Measurements from ENCODE around the gene CACNA2D1. TPM values are rescaled to one million over a fixed set of nuclear protein-coding genes. Genes with fewer than 3 reads are reported as not detected.
A peak's percentile ranks its signal among the peaks of the same experiment; 100 is the strongest.

The CACNA2D1 gene
- total RNA-seq, 1 experiment from 2014 or later, result 36.2 TPM

- H2BK20ac ChIP-seq (ENCODE audit: low read depth, low read length, poor library complexity, severe bottlenecking), result no peak overlapping the region
Observed at GRCh38 chr7:82395147-82395546, 48.4 kb downstream of the CACNA2D1 start.

More at GRCh38 chr7:82395147-82395546, 48.4 kb downstream of the CACNA2D1 start:
- Histone ChIP-seq H3K23me2 (ENCODE audit: insufficient read length, low read depth, low read length, poor library complexity, severe bottlenecking) (no peaks in the 10 kb centered on the region), H2BK5ac (ENCODE audit: insufficient read length, low read length) (no peak overlapping the region), H3K4ac (ENCODE audit: low read depth, low read length) (no peak overlapping the region), H3K79me1 (ENCODE audit: insufficient read depth, low read depth, low read length, poor library complexity, severe bottlenecking) (no peaks in the 10 kb centered on the region), H3K56ac (ENCODE audit: insufficient read length, low read depth, low read length) (no peak overlapping the region), H3K4me1 (ENCODE audit: insufficient read depth, low read length) (no peaks in the 10 kb centered on the region), H3K18ac (ENCODE audit: insufficient read length, low read depth, low read length) (no peak overlapping the region), H2BK120ac (ENCODE audit: low read depth, low read length, poor library complexity, severe bottlenecking) (no peak overlapping the region), H3K14ac (ENCODE audit: insufficient read depth, low read length) (no peak overlapping the region), H4K20me1 (ENCODE audit: control insufficient read depth, insufficient read depth, insufficient read length) (no peaks in the 10 kb centered on the region), H2BK15ac (ENCODE audit: low read depth, low read length) (no peak overlapping the region), H4K5ac (ENCODE audit: insufficient read length, low read depth, low read length) (no peak overlapping the region), H3T11ph (ENCODE audit: low read length) (no peak overlapping the region), H3K9ac (ENCODE audit: extremely low read depth, insufficient read length, low read length) (no peak overlapping the region), H3K4me2 (ENCODE audit: insufficient read depth, insufficient read length, low read length) (no peak overlapping the region), H3K27ac (ENCODE audit: insufficient read length, low read depth, low read length) (no peak overlapping the region), H2AK5ac (ENCODE audit: insufficient read length, low read length) (no peak overlapping the region), H3K27me3 (ENCODE audit: insufficient read depth, low read length) (no peaks in the 10 kb centered on the region), H2AFZ (ENCODE audit: low read length) (no peak overlapping the region), H3K9me3 (ENCODE audit: control insufficient read depth, low read depth, low read length) (no peaks in the 10 kb centered on the region), H4K8ac (replicated peaks; ENCODE audit: insufficient read length, low read depth, low read length) (no peak overlapping the region), H4K91ac (ENCODE audit: insufficient read length, low read depth, low read length) (no peak overlapping the region), H3K79me2 (ENCODE audit: insufficient read depth, low read length) (no peaks in the 10 kb centered on the region), H2BK12ac (ENCODE audit: insufficient read length, low read depth, low read length) (no peak overlapping the region), H3K23ac (ENCODE audit: insufficient read length, low read depth, low read length) (no peak overlapping the region)
- Mint-ChIP-seq H3K9me3 (peaks cover 2 to 5% of the 10 kb centered on the region in 2 experiments; a peak in 3 of 5 replicates), H3K27ac (peak overlapping the region in 1 of 3 experiments; percentile 77; a peak in 1 of 7 replicates), H3K4me1 (peaks cover 13 to 25% of the 10 kb centered on the region in 2 experiments), H3K4me3 (no peak overlapping the region), H3K27me3 (ENCODE audit: low read depth) (no peaks in the 10 kb centered on the region), H3K36me3 (ENCODE audit: insufficient read depth in 1 of 3, low read depth in 3 of 3) (peaks cover 7 to 23% (median 22%) of the 10 kb centered on the region in 3 experiments; a peak in 5 of 7 replicates)
- TF ChIP-seq CTCF (conservative IDR thresholded peaks at IDR 0.05), result no peak
- DNase-seq, result no peak
- no CpG with 5 or more reads among the region's 4 CpGs for WGBS (ENCODE audit: extremely low coverage, insufficient read length, low lambda C conversion rate)
